IMR-90 (cell line): ENCODE data around the gene CPEB1. TPM values are rescaled to one million over a fixed set of nuclear protein-coding genes. Genes with fewer than 3 reads are reported as not detected.
"Not testable (repeated sequence)": the region's sequence is repeated elsewhere in the genome, so short reads cannot be mapped to it uniquely, and the experiment has no call there.

Experiments used
- ATAC-seq: fragments of 200-7000 bp; cut with Tn5 transposase; 2 replicates; pipeline ENCODE4 v1.9.1; 2020; ENCODE audit warnings: low read depth, mild to moderate bottlenecking, moderate library complexity
- BruUV-seq: library from RNA; stranded (reverse); fragments of 400-500 nt; replicated peaks from 2 replicates; lab custom pipeline; 2021; lab: Mats Ljungman, UMichigan
- CTCF ChIA-PET: fragments of 300-600 bp; formaldehyde crosslinking; extraction: SDS; loops from one replicate; lab custom pipeline; 2021; ENCODE audit warnings: antibody characterized with exemption; lab: Yijun Ruan, JAX
- POLR2A ChIA-PET: fragments of 300-600 bp; sonication (Branson Sonifier 250); formaldehyde crosslinking; loops from one replicate; lab custom pipeline; 2022; ENCODE audit warnings: antibody characterized with exemption; ENCODE audit not compliant: unreplicated experiment; lab: Charles Lee
- DNase-seq: peaks from one replicate; pipeline ENCODE4 v3.0.0; 2013
- H2AFZ ChIP-seq: replicated peaks from 2 replicates; pipeline ENCODE3; 2013; ENCODE audit warnings: low read length, mild to moderate bottlenecking; ENCODE audit not compliant: poor library complexity
- H2AK5ac ChIP-seq: 2 replicates; pipeline ENCODE4 v1.6.1; 2013; ENCODE audit warnings: low read depth, low read length, inconsistent platforms
- H2AK9ac ChIP-seq: replicated peaks from 2 replicates; pipeline ENCODE3; 2013; ENCODE audit warnings: mild to moderate bottlenecking, low read depth, low read length, moderate library complexity; ENCODE audit not compliant: poor library complexity
- H2BK120ac ChIP-seq: 2 replicates; pipeline ENCODE4 v1.6.1; 2013; ENCODE audit warnings: low read depth, low read length, inconsistent platforms
- H2BK15ac ChIP-seq: 3 replicates; pipeline ENCODE4 v1.6.1; 2013; ENCODE audit warnings: low read depth, low read length, inconsistent platforms
- H2BK20ac ChIP-seq: 2 replicates; pipeline ENCODE4 v1.6.1; 2013; ENCODE audit warnings: low read depth, mild to moderate bottlenecking, inconsistent platforms, low read length, moderate library complexity
- H2BK5ac ChIP-seq: 2 replicates; pipeline ENCODE4 v1.6.1; 2013; ENCODE audit warnings: mild to moderate bottlenecking, low read depth, low read length, inconsistent platforms; ENCODE audit not compliant: poor library complexity, severe bottlenecking
- H3K14ac ChIP-seq: replicated peaks from 2 replicates; pipeline ENCODE4 v1.6.1; 2013; ENCODE audit warnings: low read depth, low read length, inconsistent platforms
- H3K18ac ChIP-seq: 2 replicates; pipeline ENCODE4 v1.6.1; 2013; ENCODE audit warnings: low read depth, low read length, control low read depth
- H3K23ac ChIP-seq: 2 replicates; pipeline ENCODE4 v1.6.1; 2013; ENCODE audit warnings: low read depth, low read length, inconsistent platforms
- H3K27ac ChIP-seq: 2 replicates; pipeline ENCODE4 v1.5.1; 2013; ENCODE audit warnings: mild to moderate bottlenecking, control low read depth, low read length; ENCODE audit not compliant: insufficient read depth
- H3K27me3 ChIP-seq: 2 replicates; pipeline ENCODE4 v1.6.1; 2013; ENCODE audit warnings: low read length; ENCODE audit not compliant: control insufficient read depth, insufficient read depth
- H3K36me3 ChIP-seq: 2 replicates; pipeline ENCODE4 v1.6.1; 2013; ENCODE audit warnings: low read length, mixed read lengths; ENCODE audit not compliant: control insufficient read depth, insufficient read depth
- H3K4ac ChIP-seq: 2 replicates; pipeline ENCODE4 v1.6.1; 2013; ENCODE audit warnings: low read depth, low read length, inconsistent platforms
- H3K4me1 ChIP-seq: 2 replicates; pipeline ENCODE4 v1.6.1; 2013; ENCODE audit warnings: low read length, mixed read lengths; ENCODE audit not compliant: control insufficient read depth, insufficient read depth
- H3K4me2 ChIP-seq: 2 replicates; pipeline ENCODE4 v1.6.1; 2013; ENCODE audit warnings: low read depth, mild to moderate bottlenecking, control low read depth, low read length, moderate library complexity
- H3K4me3 ChIP-seq: 2 replicates; pipeline ENCODE4 v1.5.1; 2013; ENCODE audit warnings: low read depth, mild to moderate bottlenecking, control low read depth, low read length, moderate library complexity; ENCODE audit not compliant: insufficient read depth
- H3K56ac ChIP-seq: 2 replicates; pipeline ENCODE4 v1.6.1; 2013; ENCODE audit warnings: low read length, inconsistent platforms; ENCODE audit not compliant: insufficient read depth; ENCODE audit errors: extremely low read depth
- H3K79me1 ChIP-seq, 2 experiments: 2 replicates each; pipeline ENCODE4 v1.6.1; 2013; ENCODE audit warnings: low read length in 2 of 2, inconsistent platforms in 1 of 2, low read depth in 1 of 2
- H3K9ac ChIP-seq: 2 replicates; pipeline ENCODE4 v1.6.1; 2013; ENCODE audit warnings: low read depth, low read length, control low read depth
- H3K9me1 ChIP-seq: 2 replicates; pipeline ENCODE4 v1.6.1; 2013; ENCODE audit warnings: low read length, inconsistent platforms; ENCODE audit not compliant: insufficient read depth
- H3K9me3 ChIP-seq: 2 replicates; pipeline ENCODE4 v1.6.1; 2013; ENCODE audit warnings: low read length; ENCODE audit not compliant: control insufficient read depth, insufficient read depth
- H4K20me1 ChIP-seq: 2 replicates; pipeline ENCODE4 v1.6.1; 2013; ENCODE audit warnings: low read length, inconsistent platforms; ENCODE audit not compliant: insufficient read depth
- H4K5ac ChIP-seq: 2 replicates; pipeline ENCODE4 v1.6.1; 2013; ENCODE audit warnings: mild to moderate bottlenecking, low read depth, low read length, control low read depth
- H4K8ac ChIP-seq, 2 experiments: 2 replicates each; pipeline ENCODE4 v1.6.1; 2013; ENCODE audit warnings: low read depth in 2 of 2, low read length in 2 of 2, control low read depth in 1 of 2, inconsistent platforms in 1 of 2
- H4K91ac ChIP-seq: 2 replicates; pipeline ENCODE4 v1.6.1; 2013; ENCODE audit warnings: low read depth, low read length, inconsistent platforms; ENCODE audit not compliant: insufficient read depth
- WGBS, 2 experiments: methylation state at CpG; one replicate each; pipeline versions ENCODE4 v1.1.5 to v1.1.7; 2013; ENCODE audit warnings: missing lambda C conversion rate in 2 of 2; ENCODE audit not compliant: insufficient read length in 1 of 2; ENCODE audit errors: extremely low coverage in 2 of 2; 5-methylcytosine and 5-hydroxymethylcytosine counted together
- dilution Hi-C: fragments of 300-500 bp; cut with HindIII; formaldehyde crosslinking; loops from one replicate; pipeline ENCODE4 v1.14.3; 2018; ENCODE audit warnings: low sequenced_read_pairs; ENCODE audit not compliant: unreplicated experiment
- in situ Hi-C: fragments of 300-500 bp; cut with MboI; formaldehyde crosslinking; loops from 3 replicates; pipeline ENCODE4 v1.14.3; 2019; ENCODE audit warnings: low sequenced_read_pairs, inconsistent platforms, mixed read lengths
- intact Hi-C: fragments of 100-400 bp; cut with micrococcal nuclease; formaldehyde crosslinking; loops from 2 replicates; pipeline ENCODE4 v1.10.0; 2022
- polyA plus RNA-seq, 3 experiments: library from polyadenylated mRNA; depleted of rRNA; stranded (reverse); fragments of >200 nt; gene quantifications; 2 replicates each; pipeline ENCODE4 v1.2.3, GENCODE V29; 2012; ENCODE audit warnings: low replicate concordance in 1 of 3
- total RNA-seq: library from RNA; depleted of rRNA; stranded (reverse); fragments of >200 nt; gene quantifications from 2 replicates; pipeline ENCODE4 v1.2.3, GENCODE V29; 2012

Gene CPEB1
- total and polyA plus RNA-seq, 2 of the 4 experiments (the other 2 are of a cell fraction) = 8.9 to 12.5 TPM

DNA sequence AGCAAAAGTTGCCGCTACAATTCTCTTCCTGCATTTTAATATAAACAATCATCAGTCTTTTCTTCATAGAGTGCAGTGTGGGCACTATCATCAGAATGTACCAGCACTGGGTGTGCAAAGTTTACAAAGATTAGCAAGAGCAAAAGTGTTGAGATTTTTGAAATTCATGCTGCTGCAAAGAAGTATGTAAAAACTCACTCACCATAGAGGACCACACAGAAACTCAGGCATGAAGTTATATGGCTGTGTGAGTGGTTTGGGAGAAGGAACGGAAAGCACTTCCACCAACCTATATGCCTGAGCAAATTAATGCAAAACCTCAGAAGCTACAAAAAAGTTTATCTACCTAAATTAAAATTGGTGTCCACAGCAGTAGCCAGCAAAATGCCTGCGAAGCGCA, 139.5 kb downstream of the CPEB1 start:
- H3K27me3 ChIP-seq, H2BK120ac ChIP-seq, H2BK5ac ChIP-seq, H3K79me1 ChIP-seq, dilution Hi-C loops, H3K9me3 ChIP-seq, H2AFZ ChIP-seq, H4K8ac ChIP-seq, DNase-seq, H3K18ac ChIP-seq, H2BK20ac ChIP-seq, H3K9me1 ChIP-seq, H3K4ac ChIP-seq, BruUV-seq, CTCF ChIA-PET, H2BK15ac ChIP-seq, H3K4me1 ChIP-seq, H3K27ac ChIP-seq, H4K5ac ChIP-seq, intact Hi-C loops, H2AK9ac ChIP-seq, H3K4me3 ChIP-seq, H3K4me2 ChIP-seq, H4K20me1 ChIP-seq, POLR2A ChIA-PET, H3K14ac ChIP-seq, H3K36me3 ChIP-seq, H3K56ac ChIP-seq, H4K91ac ChIP-seq, H2AK5ac ChIP-seq, H3K9ac ChIP-seq, in situ Hi-C loops: not testable (repeated sequence)
- no CpG with 5 or more reads among the region's 4 CpGs for WGBS, 2 experiments
- ATAC-seq = 0 out of 2 replicates have a peak, but pooled peaks have one; percentile 4
- H3K23ac ChIP-seq = 0 out of 2 replicates have a peak overlapping the region, but pooled peaks have one; percentile 52

- H3K18ac ChIP-seq, in situ Hi-C loops, DNase-seq, H3K79me1 ChIP-seq, H4K20me1 ChIP-seq, POLR2A ChIA-PET, H2BK5ac ChIP-seq, BruUV-seq, H3K23ac ChIP-seq, H3K4ac ChIP-seq, H3K27ac ChIP-seq, H3K4me2 ChIP-seq, H3K36me3 ChIP-seq, H2BK15ac ChIP-seq, dilution Hi-C loops, H3K56ac ChIP-seq, H2BK120ac ChIP-seq, H4K8ac ChIP-seq, H3K27me3 ChIP-seq, H4K91ac ChIP-seq, H3K4me1 ChIP-seq, H3K9me3 ChIP-seq, H3K9ac ChIP-seq, H4K5ac ChIP-seq, H2AK5ac ChIP-seq, H2AFZ ChIP-seq, H3K9me1 ChIP-seq, H3K14ac ChIP-seq, CTCF ChIA-PET, H2BK20ac ChIP-seq, H3K4me3 ChIP-seq, ATAC-seq, H2AK9ac ChIP-seq, intact Hi-C loops: not testable (repeated sequence)
- no CpG with 5 or more reads among the region's 1 CpG for WGBS, 2 experiments
Observed at GRCh38 chr15:82507087-82507486, 140.1 kb downstream of the CPEB1 start.
